GM18909 (cell line): ENCODE measurements around the gene PPP1R9A.
"Not testable (repeated sequence)": the region's sequence is repeated elsewhere in the genome, so short reads cannot be mapped to it uniquely, and the experiment has no call there.

Experiments used
- ATAC-seq: cut with Tn5 transposase; IDR thresholded peaks from one replicate; pipeline ENCODE4 v1.9.1; 2021; ENCODE audit warnings: mild to moderate bottlenecking; ENCODE audit not compliant: unreplicated experiment, poor library complexity

The PPP1R9A gene

DNA sequence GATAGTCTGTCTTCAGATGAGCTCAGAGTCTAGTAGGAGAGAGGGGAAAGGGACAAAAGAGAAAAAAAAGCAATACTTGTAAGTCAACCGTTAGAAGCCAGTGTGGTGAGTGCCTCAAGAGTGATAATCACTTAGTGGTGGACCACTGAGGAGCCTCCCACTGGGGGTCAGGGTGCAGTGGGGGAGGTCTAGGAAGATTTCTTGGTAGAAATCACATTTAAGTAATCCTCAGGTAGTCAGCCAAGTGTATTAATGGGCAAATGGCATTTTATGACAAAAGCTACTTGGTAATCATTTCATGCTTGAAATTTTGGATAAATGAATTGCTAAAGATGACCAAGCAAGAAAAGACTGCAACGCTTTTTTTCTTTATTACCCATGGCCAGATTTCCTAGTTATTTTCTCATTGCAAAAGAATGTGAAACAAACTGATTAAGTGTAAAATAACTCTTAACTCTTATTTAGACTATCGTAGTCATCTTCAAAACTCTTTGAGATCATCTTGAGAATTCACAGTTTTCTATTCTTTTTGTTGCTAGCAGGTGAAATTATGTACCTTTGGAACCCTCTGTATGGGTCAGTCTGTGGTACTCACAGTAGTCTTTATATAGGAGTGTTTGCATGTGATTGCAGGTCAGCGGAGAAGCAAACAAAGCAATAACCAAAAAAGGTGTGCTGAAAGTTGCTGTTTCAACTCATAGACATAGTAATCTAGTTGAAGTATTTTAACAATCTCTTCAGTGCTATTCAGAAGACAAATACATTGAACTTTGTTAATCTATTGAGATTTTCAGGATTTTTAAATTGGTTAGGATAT, 63.9 kb downstream of the PPP1R9A start:
- no peak for ATAC-seq

DNA sequence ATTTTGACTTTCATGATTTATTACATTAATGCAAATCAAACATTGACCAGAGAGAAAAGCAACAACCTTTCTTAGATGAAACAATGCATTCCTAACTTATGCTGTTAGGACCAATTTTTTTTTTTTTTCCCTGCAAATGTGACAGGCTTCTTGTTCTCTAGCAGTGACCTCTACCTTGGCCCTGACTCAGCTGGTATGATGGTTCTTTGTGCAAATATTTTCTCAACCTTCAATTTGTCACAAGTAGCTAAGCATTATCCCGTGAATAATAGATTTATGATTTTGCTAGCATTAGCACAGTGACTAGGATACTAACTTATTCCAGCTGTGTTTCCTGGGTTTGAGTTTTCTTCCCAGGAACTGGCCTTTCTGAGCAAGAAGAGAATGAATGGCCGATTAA, 64.9 kb downstream of the PPP1R9A start:
- no peak for ATAC-seq

DNA sequence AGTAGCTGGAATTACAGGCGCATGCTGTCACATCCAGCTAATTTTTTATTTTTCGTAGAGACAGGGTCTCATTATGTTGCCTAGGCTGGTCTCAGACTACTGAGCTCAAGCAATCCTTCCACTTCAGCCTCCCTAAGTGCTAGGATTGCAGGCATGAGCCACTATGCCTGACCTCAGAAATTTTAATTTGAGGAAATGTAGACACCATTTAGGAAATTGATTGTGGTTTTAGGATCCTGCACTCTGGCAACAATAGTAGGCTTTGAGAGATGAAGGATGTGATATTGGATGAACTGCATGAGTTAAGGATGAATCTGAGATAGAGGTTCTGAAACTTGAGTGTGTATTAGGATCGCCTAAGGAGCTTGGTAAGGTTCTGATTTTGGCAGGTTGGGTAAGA, 66.5 kb downstream of the PPP1R9A start:
- no peak for ATAC-seq

DNA sequence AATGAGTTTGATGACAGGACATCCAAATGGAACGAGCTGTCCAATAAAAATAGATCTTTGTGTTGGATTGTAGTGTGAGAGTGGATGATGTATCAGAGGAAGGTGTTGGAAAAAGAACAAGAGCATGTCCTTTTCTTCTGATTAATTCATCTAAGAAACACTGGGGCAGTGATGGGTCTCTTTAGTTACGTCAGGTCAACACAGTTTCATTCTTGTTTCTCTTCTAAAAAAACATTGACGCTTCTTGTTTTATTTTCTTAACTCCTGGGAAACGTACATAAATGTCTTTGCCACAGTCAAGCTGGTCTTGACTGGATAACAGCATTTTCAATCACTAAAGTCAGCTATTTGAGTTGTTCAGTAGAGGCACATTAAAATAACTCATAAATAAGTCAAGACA, 67.0 kb downstream of the PPP1R9A start:
- ATAC-seq = no peak

DNA sequence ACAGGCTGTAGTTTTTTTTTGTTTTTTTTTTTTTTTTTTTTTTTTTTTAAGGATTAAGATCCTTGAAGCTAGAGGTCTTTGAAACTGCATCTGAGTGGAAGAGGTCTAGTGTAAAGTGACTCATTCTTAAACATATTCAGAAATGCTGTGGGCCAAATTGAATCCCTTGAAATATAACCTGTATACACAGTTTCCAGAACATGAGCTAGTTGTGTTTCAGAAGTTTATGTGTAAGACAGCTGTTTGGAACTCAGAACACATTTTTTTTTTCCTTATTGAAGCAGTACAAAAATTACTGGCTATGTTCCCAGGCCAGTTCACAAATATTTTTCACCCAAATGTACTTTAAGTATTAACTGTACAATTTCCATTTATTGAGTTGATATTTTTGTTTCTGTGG, 67.9 kb downstream of the PPP1R9A start:
- no peak for ATAC-seq

DNA sequence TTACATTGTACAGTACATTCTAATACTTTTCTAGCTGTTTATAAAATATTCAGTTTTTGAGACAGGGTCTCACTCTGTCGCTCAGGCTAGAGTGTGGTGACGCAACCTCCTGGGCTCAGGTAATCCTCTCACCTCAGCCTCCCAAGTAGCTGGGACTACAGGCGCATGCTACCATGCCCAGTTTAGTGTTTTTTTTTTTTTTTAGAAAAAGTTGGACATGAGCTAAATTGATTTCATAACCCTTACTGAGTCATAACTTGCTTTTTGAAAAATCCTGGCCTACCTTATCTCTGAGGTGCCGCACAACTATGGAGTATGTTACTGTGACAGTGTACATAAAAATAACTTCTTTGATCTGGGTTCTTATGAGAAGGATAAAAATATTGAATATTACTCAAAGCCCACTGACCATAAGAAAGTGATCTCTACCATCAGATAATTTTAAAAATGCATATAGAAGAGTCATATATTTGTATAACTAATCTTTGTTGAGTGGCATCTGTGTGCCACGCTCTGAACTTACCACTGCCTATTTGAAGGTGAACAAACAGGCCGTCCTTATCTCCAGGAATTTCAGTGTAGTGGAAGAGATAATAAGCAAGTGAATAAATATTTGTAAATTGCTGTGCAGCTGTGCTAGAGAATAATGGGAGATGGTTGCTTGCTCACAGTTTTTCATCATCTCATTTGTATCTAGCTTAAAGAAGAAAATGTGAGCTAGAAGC, 73.2 kb downstream of the PPP1R9A start:
- no peak for ATAC-seq

DNA sequence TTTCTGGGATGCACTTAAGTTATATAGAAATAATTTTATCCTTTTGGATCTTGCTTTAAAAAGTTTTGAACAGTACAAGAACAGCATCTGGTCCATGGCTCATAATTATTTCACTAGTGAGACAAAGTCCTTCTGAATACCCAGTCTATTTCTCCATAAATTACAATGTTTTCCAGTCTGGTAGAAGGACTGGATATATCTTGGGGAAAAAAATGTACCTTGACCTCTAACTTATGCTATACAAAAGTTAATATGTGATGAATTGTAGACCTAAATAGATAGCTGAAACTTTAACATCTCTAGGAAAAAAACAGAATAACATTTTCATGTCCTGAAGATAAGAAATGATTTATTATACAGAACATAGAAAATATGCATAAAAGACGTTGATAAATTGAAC, 88.5 kb downstream of the PPP1R9A start:
- no peak for ATAC-seq

DNA sequence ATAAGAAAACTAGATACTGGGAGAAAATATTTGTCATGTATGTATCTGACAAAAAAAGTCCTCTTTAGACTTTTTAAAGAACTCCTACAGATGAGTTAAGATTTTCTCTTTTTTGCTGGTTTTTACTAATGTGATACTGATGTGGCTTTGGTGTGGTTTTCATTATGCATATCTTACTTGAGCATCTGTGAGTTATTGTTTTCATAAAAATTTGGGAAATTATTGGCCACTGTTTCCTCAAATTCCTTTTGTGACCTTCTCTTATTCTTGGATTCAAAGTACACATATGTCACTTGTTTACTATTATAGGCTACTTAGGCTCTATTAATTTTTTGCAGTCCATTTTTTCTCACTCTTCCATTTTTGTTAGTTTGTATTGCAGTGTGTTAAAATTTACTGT, 89.0 kb downstream of the PPP1R9A start:
- ATAC-seq = no peak

DNA sequence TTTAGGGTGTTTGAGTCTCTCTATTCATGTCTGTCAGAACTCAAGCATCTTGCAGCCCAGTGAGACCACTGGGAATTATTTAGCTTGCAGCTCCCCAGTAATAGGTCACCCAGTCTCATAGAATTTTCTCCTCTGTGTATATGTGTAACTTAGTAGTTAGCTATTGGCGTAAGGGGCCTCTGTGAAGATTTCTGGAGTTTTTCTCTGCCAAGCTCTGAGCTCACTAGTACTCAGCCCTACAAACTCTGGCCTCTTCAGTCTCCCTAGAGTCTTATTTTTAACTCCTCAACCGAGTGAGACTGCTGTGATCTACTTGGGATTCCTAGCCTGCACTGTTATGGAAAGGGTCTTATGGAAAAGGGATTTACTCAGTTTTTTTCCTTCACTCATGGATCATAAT, 90.2 kb downstream of the PPP1R9A start:
- ATAC-seq = no peak

DNA sequence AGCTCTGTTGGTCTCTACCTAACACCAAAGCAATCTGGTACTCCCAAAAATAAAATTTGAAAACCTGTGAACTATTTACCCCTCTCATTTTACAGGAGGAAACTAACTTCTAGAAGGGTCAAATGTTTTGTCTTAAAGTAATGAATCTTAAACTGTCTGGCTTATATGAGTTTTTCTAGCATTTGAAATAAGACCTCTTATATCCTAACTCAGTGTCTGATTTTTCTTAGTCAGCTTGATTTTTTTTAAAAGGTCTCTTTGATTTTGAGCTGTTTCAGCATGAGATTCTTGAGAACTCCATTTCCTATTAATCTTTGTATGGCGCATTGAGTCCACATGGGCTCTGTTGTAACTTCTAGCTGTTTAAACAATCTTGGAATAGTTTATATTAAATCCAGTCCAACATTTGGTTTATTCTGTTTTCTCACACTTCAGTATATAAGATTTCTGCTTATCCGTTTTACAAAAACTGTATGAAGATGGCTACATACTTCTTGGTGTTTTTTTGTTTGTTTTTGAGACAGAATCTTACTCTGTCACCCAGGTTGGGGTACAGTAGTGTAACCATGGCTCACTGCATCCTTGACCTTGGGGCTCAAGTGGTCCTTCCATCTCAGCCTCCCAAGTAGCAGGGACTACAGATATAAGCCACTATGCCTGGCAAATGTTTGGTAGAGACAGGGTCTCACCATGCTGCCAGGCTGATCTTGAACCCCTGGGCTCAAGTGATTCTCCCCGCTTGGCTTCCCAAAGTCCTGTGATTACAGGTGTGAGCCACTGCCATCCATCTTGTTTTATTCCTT, 91.1 kb downstream of the PPP1R9A start:
- ATAC-seq = no peak

DNA sequence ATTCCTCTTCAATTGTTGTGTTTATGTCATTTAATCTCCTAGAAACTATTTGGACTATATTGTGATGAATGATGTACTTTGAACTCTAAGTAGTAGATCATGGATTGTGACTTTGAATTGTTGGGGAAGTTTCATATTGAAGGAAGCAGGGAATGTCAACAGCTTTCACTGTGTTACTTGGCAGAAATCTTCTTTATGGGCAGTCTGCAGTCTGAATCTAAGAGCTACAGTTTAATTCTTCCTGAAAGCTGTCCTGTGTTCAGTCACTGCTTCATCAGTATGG, 91.6 kb downstream of the PPP1R9A start:
- ATAC-seq = no peak

DNA sequence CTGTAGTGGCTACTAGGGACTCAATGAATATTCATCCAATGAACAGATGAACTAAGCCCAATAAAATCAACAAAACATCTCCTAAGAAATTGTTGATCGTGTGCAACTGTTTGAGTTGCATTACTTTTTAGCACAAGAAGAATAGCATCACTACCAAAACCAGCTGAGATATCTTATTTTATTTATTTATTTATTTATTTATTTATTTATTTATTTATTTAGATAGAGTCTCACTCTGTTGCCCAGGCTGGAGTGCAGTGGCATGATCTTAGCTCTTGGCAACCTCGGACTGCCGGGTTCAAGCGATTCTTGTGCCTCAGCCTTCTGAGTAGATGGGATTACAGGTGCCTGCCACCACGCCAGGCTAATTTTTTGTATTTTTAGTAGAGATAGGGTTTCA, 92.2 kb downstream of the PPP1R9A start:
- ATAC-seq = not testable (repeated sequence)

DNA sequence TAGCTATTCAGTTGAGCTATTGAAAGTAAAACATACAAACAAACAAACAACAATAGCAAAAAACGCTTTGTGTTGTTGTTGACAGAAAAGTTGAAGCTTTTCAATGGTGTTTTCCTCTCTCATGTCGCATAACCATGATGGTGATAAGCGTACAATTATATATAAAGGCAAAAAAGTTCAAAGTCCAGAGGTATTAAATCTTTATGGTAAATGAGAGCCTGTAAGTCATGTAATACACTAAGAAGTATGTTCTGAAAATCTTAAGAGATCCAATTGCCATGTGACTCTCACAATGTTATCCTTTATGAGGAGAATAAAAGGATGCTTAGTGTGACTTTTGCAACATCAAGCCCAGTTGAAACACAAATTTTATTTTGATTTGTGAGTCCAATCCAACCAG, 93.9 kb downstream of the PPP1R9A start:
- no peak for ATAC-seq

DNA sequence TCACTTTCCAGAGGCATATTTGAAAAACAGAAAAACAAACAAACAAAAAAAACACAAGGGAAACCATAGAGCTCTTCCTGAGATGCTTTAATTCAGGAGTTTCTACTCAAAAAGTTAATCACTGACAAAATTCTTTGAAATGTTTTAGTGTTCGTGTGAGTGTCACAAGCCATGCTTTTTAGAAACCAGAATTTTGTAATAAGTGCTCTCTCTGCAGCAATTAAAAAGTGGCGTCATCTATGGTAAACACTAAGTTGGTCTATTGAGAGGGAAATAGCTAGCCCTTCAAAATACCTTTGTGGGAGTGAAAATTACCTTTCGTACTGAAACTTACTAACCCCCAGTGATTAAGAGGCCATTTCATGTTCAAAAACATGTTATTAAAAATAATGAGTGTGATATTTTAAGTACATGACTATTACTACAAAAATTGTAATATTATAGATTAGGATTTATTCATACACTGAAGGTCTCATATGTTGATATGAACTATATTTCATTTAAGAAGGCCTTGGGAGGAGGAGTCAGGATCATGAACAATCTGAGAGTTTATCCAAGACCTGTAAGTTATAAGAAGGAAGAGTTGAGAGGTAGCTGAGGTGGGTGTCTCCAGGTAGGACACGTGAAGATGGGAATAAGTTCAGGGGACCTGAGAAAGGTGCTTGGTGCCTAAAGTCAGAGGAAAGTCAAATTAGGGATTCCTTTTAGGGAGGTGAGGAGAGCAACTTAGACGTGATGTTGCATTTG, 94.6 kb downstream of the PPP1R9A start:
- ATAC-seq = no peak

DNA sequence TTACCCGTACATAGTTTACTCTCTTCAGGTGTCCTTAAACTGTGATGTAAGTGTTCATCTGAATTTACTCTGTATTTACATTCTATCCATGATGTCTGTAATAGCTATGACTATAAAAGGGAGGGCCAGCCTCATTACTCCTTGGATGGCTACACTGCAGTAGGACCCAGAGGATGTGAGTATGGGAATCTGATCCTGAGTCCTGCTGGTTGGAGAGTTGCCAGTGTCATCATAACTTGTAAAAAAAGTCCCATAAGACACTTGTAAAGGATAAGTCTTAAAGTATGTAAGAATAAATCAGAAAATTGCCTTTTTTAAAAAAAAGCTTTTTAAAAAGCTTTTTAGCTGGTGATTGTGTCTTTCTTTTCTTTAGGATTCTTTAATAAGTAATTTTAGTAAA, 95.4 kb downstream of the PPP1R9A start:
- no peak for ATAC-seq

DNA sequence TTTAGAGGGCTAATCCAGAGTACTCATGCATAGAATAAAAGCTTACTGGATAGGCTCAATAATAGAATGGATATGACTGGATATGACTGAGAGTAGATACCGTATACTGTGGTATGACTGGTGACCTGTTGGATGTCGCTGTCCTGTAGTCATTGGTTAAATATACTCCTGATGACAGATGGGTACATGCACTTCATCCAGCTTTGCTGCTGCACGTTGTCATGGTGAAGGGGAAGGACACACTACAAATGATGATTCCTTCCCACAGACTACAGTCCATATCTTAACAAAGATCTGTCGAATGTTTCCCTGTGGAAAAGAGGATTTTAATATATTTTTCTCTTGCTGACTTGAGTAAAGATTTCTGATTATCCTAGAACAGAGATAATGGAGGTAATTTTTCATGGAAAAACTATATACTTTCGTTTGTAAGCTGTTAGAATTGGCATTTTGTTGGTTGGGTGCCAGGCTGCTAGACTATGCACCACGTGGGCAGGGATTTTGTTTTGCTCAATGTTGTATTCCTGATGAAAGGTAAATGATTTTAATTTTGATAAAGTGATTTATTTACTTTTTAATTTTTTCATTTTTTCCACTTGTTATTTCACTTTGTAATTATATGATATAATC, 97.3 kb downstream of the PPP1R9A start:
- no peak for ATAC-seq

DNA sequence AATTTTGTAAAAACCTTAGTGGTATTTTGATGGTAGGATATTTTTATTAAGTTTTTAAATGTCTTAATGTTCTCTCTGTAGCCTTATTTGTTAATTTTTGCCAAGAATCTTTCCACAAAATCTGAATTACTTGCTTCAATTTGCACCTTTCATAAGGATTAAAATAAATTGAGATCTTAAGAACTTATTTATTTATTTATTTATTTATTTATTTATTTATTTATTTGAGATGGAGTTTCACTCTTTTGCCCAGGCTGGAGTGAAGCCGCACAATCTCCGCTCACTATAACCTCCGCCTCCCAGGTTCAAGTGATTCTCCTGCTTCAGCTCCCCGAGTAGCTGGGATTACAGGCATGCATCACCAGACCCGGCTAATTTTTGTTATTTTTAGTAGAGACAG, 98.6 kb downstream of the PPP1R9A start:
- no peak for ATAC-seq

DNA sequence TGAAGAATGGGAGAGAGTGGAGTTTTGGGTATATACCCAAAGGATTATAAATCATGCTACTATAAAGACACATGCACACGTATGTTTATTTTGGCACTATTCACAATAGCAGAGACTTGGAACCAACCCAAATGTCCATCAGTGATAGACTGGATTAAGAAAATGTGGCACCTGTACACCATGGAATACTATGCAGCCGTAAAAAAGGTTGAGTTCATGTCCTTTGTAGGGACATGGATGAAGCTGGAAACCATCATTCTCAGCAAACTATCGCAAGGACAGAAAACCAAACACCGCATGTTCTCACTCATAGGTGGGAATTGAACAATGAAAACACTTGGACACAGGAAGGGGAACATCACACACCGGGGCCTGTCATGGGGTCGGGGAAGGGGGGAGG, 101.4 kb downstream of the PPP1R9A start:
- not testable (repeated sequence) for ATAC-seq

DNA sequence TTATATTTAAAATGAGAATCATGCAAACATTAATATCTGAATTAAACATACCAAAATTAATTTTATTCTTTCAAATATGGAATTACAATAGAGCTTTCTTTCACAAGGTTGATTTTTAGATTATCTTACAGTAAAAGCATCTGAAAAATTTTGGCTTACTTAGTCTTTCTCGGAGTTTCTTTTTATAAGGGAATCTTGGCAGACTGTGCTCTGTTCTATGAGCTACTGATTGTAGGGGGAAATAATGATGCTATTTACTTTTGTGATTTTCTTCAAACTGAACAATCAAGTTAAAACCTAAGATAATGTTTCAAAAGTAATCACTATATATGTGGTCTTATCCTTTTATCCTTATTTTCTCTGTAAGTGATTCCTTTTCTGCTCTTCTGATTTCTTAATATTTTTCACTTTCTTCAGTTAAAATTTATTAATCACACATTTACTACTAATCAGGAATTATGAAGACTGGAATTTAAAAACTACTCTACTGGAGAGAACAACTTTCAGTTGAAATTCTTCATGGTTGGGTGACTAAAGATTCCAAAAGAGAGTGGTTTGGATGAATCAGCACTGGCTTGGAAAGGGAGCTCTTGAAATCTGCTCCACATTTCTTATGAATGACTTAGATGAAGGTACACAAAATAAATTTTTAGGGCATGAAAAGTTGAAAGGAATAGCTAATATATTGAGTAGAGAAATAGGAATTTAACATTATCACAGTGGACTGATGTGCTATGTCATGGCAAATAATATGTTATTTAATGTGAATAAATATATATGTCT, 103.9 kb downstream of the PPP1R9A start:
- ATAC-seq = no peak
